GM23338 (cell line): ENCODE data around the gene PPP1R16B. TPM values are rescaled to one million over a fixed set of nuclear protein-coding genes. Genes with fewer than 3 reads are reported as not detected.

Experiments used
- ATAC-seq: fragments of 200-7000 bp; cut with Tn5 transposase; 3 replicates; pipeline ENCODE4 v1.9.1; 2020
- DNase-seq: peaks from one replicate; pipeline ENCODE4 v3.0.0-alpha.2; 2015; ENCODE audit warnings: low spot score
- H2AFZ ChIP-seq: fragments of 200-600 bp; sonication (generic); 2 replicates; pipeline ENCODE4 v1.8.0; 2016; ENCODE audit warnings: antibody characterized with exemption, mild to moderate bottlenecking, moderate library complexity
- H3F3A ChIP-seq: fragments of 200-600 bp; sonication (generic); replicated peaks from 2 replicates; pipeline ENCODE4 v1.8.0; 2017; ENCODE audit warnings: antibody characterized with exemption, mixed run types, low read depth
- H3K27ac ChIP-seq: fragments of 200-600 bp; sonication (generic); 2 replicates; pipeline ENCODE4 v1.6.1; 2016; ENCODE audit warnings: low read depth
- H3K27me3 ChIP-seq: fragments of 200-600 bp; sonication (generic); 2 replicates; pipeline ENCODE4 v1.8.0; 2016; ENCODE audit warnings: mild to moderate bottlenecking, mixed run types, moderate library complexity; ENCODE audit not compliant: insufficient read depth
- H3K36me3 ChIP-seq: fragments of 200-600 bp; sonication (generic); 2 replicates; pipeline ENCODE4 v1.8.0; 2016; ENCODE audit warnings: mild to moderate bottlenecking; ENCODE audit not compliant: insufficient read depth
- H3K4me1 ChIP-seq: fragments of 200-600 bp; sonication (generic); 2 replicates; pipeline ENCODE4 v1.8.0; 2016; ENCODE audit warnings: mild to moderate bottlenecking, moderate library complexity; ENCODE audit not compliant: insufficient read depth
- H3K4me2 ChIP-seq: fragments of 200-600 bp; sonication (generic); 2 replicates; pipeline ENCODE4 v1.7.1; 2017; ENCODE audit warnings: mixed run types
- H3K4me3 ChIP-seq: fragments of 200-600 bp; sonication (generic); 2 replicates; pipeline ENCODE4 v1.6.1; 2016; ENCODE audit warnings: mixed run types
- H3K79me2 ChIP-seq: fragments of 200-600 bp; sonication (generic); replicated peaks from 2 replicates; pipeline ENCODE4 v1.8.0; 2017; ENCODE audit warnings: mild to moderate bottlenecking; ENCODE audit not compliant: insufficient read depth
- H3K9me2 ChIP-seq: fragments of 200-600 bp; sonication (generic); 2 replicates; pipeline ENCODE4 v1.8.0; 2017; ENCODE audit not compliant: insufficient read depth
- H4K20me1 ChIP-seq: fragments of 200-600 bp; sonication (generic); replicated peaks from 2 replicates; pipeline ENCODE4 v1.8.0; 2017; ENCODE audit warnings: mild to moderate bottlenecking; ENCODE audit not compliant: insufficient read depth
- H3K27ac Mint-ChIP-seq: 2 replicates; pipeline ENCODE4 v1.8.0; 2020; ENCODE audit warnings: inconsistent platforms, mild to moderate bottlenecking, moderate library complexity, mixed read lengths
- H3K27me3 Mint-ChIP-seq: 3 replicates; pipeline ENCODE4 v1.8.0; 2022; ENCODE audit warnings: low read depth, mild to moderate bottlenecking, moderate library complexity, mixed read lengths, inconsistent platforms; ENCODE audit not compliant: insufficient read depth, poor library complexity
- H3K36me3 Mint-ChIP-seq: 3 replicates; pipeline ENCODE4 v1.8.0; 2021; ENCODE audit warnings: low read depth, mild to moderate bottlenecking, inconsistent platforms, moderate library complexity, mixed read lengths
- H3K4me1 Mint-ChIP-seq: 3 replicates; pipeline ENCODE4 v1.8.0; 2020; ENCODE audit warnings: mild to moderate bottlenecking, inconsistent platforms, mixed read lengths
- H3K4me3 Mint-ChIP-seq: 3 replicates; pipeline ENCODE4 v1.8.0; 2021; ENCODE audit warnings: moderate library complexity, mild to moderate bottlenecking, inconsistent platforms, mixed read lengths
- H3K9me3 Mint-ChIP-seq: 3 replicates; pipeline ENCODE4 v1.8.0; 2020; ENCODE audit warnings: moderate library complexity, mild to moderate bottlenecking, inconsistent platforms, mixed read lengths
- CREB1 ChIP-seq: fragments of 250-450 bp; sonication (Bioruptor Pico); IDR thresholded peaks from 2 replicates; pipeline ENCODE4 v1.5.0; 2020; ENCODE audit warnings: low read depth, mild to moderate bottlenecking, moderate library complexity
- CTCF ChIP-seq, 2 experiments: fragments of 200-600 bp in 1 of 2; sonication (generic) in 1 of 2; conservative IDR thresholded peaks; 2 replicates each; pipeline versions ENCODE4 v1.5.1 to v1.6.1; 2016 to 2017; ENCODE audit warnings: antibody characterized with exemption in 2 of 2, low read depth in 2 of 2, mild to moderate bottlenecking in 2 of 2, moderate library complexity in 1 of 2
- ETS1 ChIP-seq: IDR thresholded peaks from 2 replicates; pipeline ENCODE4 v1.6.1; 2016; ENCODE audit warnings: antibody characterized with exemption
- EZH2 ChIP-seq: fragments of 200-600 bp; sonication (generic); IDR thresholded peaks from one replicate; pipeline ENCODE4 v1.8.0; 2017; ENCODE audit warnings: antibody characterized with exemption, mild to moderate bottlenecking, low read depth; ENCODE audit not compliant: unreplicated experiment
- EZH2phosphoT487 ChIP-seq: fragments of 200-600 bp; sonication (generic); IDR thresholded peaks from one replicate; pipeline ENCODE4 v1.8.1; 2018; ENCODE audit warnings: antibody characterized with exemption; ENCODE audit not compliant: unreplicated experiment
- JUNB ChIP-seq: IDR thresholded peaks from one replicate; pipeline ENCODE4 v1.6.1; 2016; ENCODE audit warnings: antibody characterized with exemption; ENCODE audit not compliant: unreplicated experiment
- NANOG ChIP-seq: IDR thresholded peaks from 2 replicates; pipeline ENCODE4 v1.6.1; 2016; ENCODE audit warnings: antibody characterized with exemption, borderline replicate concordance
- POLR2AphosphoS5 ChIP-seq: IDR thresholded peaks from 2 replicates; pipeline ENCODE4 v1.6.1; 2016; ENCODE audit warnings: antibody characterized with exemption, low read depth
- REST ChIP-seq: IDR thresholded peaks from one replicate; pipeline ENCODE4 v1.6.1; 2018; ENCODE audit warnings: antibody characterized with exemption; ENCODE audit not compliant: unreplicated experiment
- STAT1 ChIP-seq: IDR thresholded peaks from one replicate; pipeline ENCODE4 v1.6.1; 2016; ENCODE audit warnings: antibody characterized with exemption; ENCODE audit not compliant: unreplicated experiment
- ZNF114 ChIP-seq: fragments of 250-450 bp; sonication (Bioruptor Pico); IDR thresholded peaks from 2 replicates; pipeline ENCODE4 v1.5.0; 2020; ENCODE audit warnings: mild to moderate bottlenecking, moderate library complexity
- ZNF331 ChIP-seq: fragments of 250-450 bp; sonication (Bioruptor Pico); IDR thresholded peaks from 2 replicates; pipeline ENCODE4 v1.5.0; 2020; ENCODE audit warnings: low read depth, mild to moderate bottlenecking, moderate library complexity
- ZNF462 ChIP-seq: fragments of 250-450 bp; sonication (Bioruptor Pico); IDR thresholded peaks from 2 replicates; pipeline ENCODE4 v1.5.0; 2020; ENCODE audit warnings: mild to moderate bottlenecking, moderate library complexity
- polyA plus RNA-seq: library from polyadenylated mRNA; unstranded; fragments of >200 nt; fragmentation: Nextera tagmentation; extraction: Ambion mirVana; gene quantifications from 2 replicates; pipeline ENCODE4 v1.2.1, GENCODE V29; 2016
- total RNA-seq: library from RNA; depleted of rRNA; stranded (reverse); fragments of >200 nt; shearing (Covaris generic); gene quantifications from 2 replicates; pipeline ENCODE4 v1.2.3, GENCODE V29; 2014

Gene PPP1R16B
- total and polyA plus RNA-seq, 2 experiments from 2014 or later = 1.6 to 11.5 TPM

- H3K27me3 ChIP-seq = no peaks in the 10 kb centered on the region
- H3K27ac Mint-ChIP-seq = no peak overlapping the region
- no peak overlapping the region for H2AFZ ChIP-seq
- TF ChIP-seq CREB1 (CRISPR knock-in tag) (no peak), EZH2 (no peak), ZNF462 (CRISPR knock-in tag) (no peak), CTCF (conservative IDR thresholded peaks at IDR 0.05; ENCODE audit: low read depth in 2 of 2) (no peak), ZNF114 (no peak), NANOG (no peak), JUNB (no peak), ZNF331 (no peak), STAT1 (no peak), REST (no peak), POLR2AphosphoS5 (no peak), EZH2phosphoT487 (no peak), ETS1 (no peak)
- peaks cover 68% of the 10 kb centered on the region for H3K36me3 Mint-ChIP-seq
- no peak overlapping the region for H3K4me3 Mint-ChIP-seq
- H3K4me3 ChIP-seq = no peak overlapping the region
- H3F3A ChIP-seq = no peaks in the 10 kb centered on the region; the same call in 1 of the 2 replicates
- H3K27me3 Mint-ChIP-seq = peaks cover 7% of the 10 kb centered on the region
- peaks cover 7% of the 10 kb centered on the region for H3K4me1 Mint-ChIP-seq
- ATAC-seq (no peak), DNase-seq (no peak)
- no peaks in the 10 kb centered on the region for H4K20me1 ChIP-seq
- no peak overlapping the region for H3K27ac ChIP-seq
- H3K9me2 ChIP-seq = no peaks in the 10 kb centered on the region
- peaks cover 32% of the 10 kb centered on the region; the same call in 1 of the 2 replicates for H3K36me3 ChIP-seq
- H3K79me2 ChIP-seq = no peaks in the 10 kb centered on the region
- H3K9me3 Mint-ChIP-seq = peaks cover 14% of the 10 kb centered on the region
- H3K4me1 ChIP-seq = peaks cover 9% of the 10 kb centered on the region; the same call in 1 of the 2 replicates
- no peak overlapping the region for H3K4me2 ChIP-seq
These were observed 34.5 kb upstream of the PPP1R16B start for GRCh38 chr20:38770970-38771369.
